Neuronal stem cell (in vitro differentiated cells): ENCODE results near the gene C2CD3.

Source experiments
- DNase-seq: peaks from one replicate; pipeline ENCODE4 v3.0.0-alpha.2; 2013; ENCODE audit warnings: low spot score
- H2AFZ ChIP-seq: one replicate; pipeline ENCODE4 v1.6.1; 2013; ENCODE audit warnings: mild to moderate bottlenecking, low read length, inconsistent platforms
- H2AK5ac ChIP-seq: 2 replicates; pipeline ENCODE4 v1.6.1; 2013; ENCODE audit warnings: low read depth, mild to moderate bottlenecking, inconsistent platforms, low read length, moderate library complexity, mixed read lengths
- H2BK120ac ChIP-seq: 2 replicates; pipeline ENCODE4 v1.6.1; 2013; ENCODE audit warnings: low read depth, mild to moderate bottlenecking, inconsistent platforms, low read length, moderate library complexity, mixed read lengths
- H2BK12ac ChIP-seq: one replicate; pipeline ENCODE4 v1.6.1; 2013; ENCODE audit warnings: low read length, inconsistent platforms
- H2BK15ac ChIP-seq: 2 replicates; pipeline ENCODE4 v1.6.1; 2013; ENCODE audit warnings: mild to moderate bottlenecking, low read length, inconsistent platforms, mixed read lengths
- H2BK5ac ChIP-seq: one replicate; pipeline ENCODE4 v1.6.1; 2013; ENCODE audit warnings: inconsistent platforms, mild to moderate bottlenecking, low read length, moderate library complexity
- H3K14ac ChIP-seq: one replicate; pipeline ENCODE4 v1.6.1; 2013; ENCODE audit warnings: low read length, inconsistent platforms
- H3K18ac ChIP-seq: 2 replicates; pipeline ENCODE4 v1.6.1; 2013; ENCODE audit warnings: low read length, inconsistent platforms
- H3K23ac ChIP-seq: 2 replicates; pipeline ENCODE4 v1.6.1; 2013; ENCODE audit warnings: low read depth, mild to moderate bottlenecking, mixed read lengths, low read length, inconsistent platforms; ENCODE audit not compliant: poor library complexity
- H3K27ac ChIP-seq: replicated peaks from 3 replicates; pipeline ENCODE4 v1.5.1; 2013; ENCODE audit warnings: low read length, inconsistent platforms
- H3K27me3 ChIP-seq, 3 experiments: 2 replicates each; pipeline ENCODE4 v1.6.1; 2013; ENCODE audit warnings: low read length in 3 of 3, mild to moderate bottlenecking in 2 of 3, inconsistent platforms in 1 of 3, low read depth in 1 of 3, mixed read lengths in 1 of 3, moderate library complexity in 1 of 3; ENCODE audit not compliant: control insufficient read depth in 3 of 3, insufficient read depth in 3 of 3
- H3K36me3 ChIP-seq, 2 donors: replicated peaks in 1 of 2; 2 replicates each; pipeline ENCODE4 v1.6.1; 2013; ENCODE audit warnings: low read length in 2 of 2; ENCODE audit not compliant: control insufficient read depth in 2 of 2, insufficient read depth in 2 of 2
- H3K4ac ChIP-seq: 2 replicates; pipeline ENCODE4 v1.6.1; 2013; ENCODE audit warnings: inconsistent platforms, mild to moderate bottlenecking, low read length, moderate library complexity
- H3K4me1 ChIP-seq, 2 donors: 1 replicate in 1 of 2; 2 replicates in 1 of 2; pipeline ENCODE4 v1.6.1; 2013; ENCODE audit warnings: low read length in 2 of 2, low read depth in 1 of 2; ENCODE audit not compliant: control insufficient read depth in 2 of 2, insufficient read depth in 1 of 2
- H3K4me2 ChIP-seq: one replicate; pipeline ENCODE4 v1.6.1; 2013; ENCODE audit warnings: mild to moderate bottlenecking, low read length, inconsistent platforms; ENCODE audit not compliant: insufficient read depth, poor library complexity, severe bottlenecking
- H3K4me3 ChIP-seq, 2 donors: 2 replicates each; pipeline ENCODE4 v1.5.1; 2013; ENCODE audit warnings: low read length in 2 of 2, mild to moderate bottlenecking in 2 of 2, inconsistent platforms in 1 of 2, moderate library complexity in 1 of 2
- H3K79me1 ChIP-seq: one replicate; pipeline ENCODE4 v1.6.1; 2013; ENCODE audit warnings: low read depth, mild to moderate bottlenecking, inconsistent platforms, low read length, moderate library complexity
- H3K9ac ChIP-seq: one replicate; pipeline ENCODE4 v1.6.1; 2013; ENCODE audit warnings: mild to moderate bottlenecking, low read depth, low read length, inconsistent platforms; ENCODE audit not compliant: poor library complexity
- H3K9me3 ChIP-seq, 2 donors: replicated peaks in 1 of 2; 2 replicates each; pipeline versions ENCODE3 to v1.6.1; 2013; ENCODE audit warnings: low read length in 2 of 2, mild to moderate bottlenecking in 2 of 2, inconsistent platforms in 1 of 2, low read depth in 1 of 2, mixed read lengths in 1 of 2, moderate library complexity in 1 of 2; ENCODE audit not compliant: control insufficient read depth in 2 of 2, insufficient read depth in 1 of 2
- H4K8ac ChIP-seq: one replicate; pipeline ENCODE4 v1.6.1; 2013; ENCODE audit warnings: low read depth, mild to moderate bottlenecking, inconsistent platforms, low read length, moderate library complexity
- H4K91ac ChIP-seq: one replicate; pipeline ENCODE4 v1.6.1; 2013; ENCODE audit warnings: low read length, low read depth, mild to moderate bottlenecking, inconsistent platforms; ENCODE audit not compliant: poor library complexity
- WGBS, 2 donors: extraction: QIAGEN DNeasy Blood & Tissue Kit; methylation state at CpG; one replicate each; pipeline ENCODE4 v1.1.7; 2013; ENCODE audit warnings: missing lambda C conversion rate in 2 of 2, mixed read lengths in 1 of 2; ENCODE audit not compliant: insufficient read length in 2 of 2, insufficient replicate concordance in 1 of 2; ENCODE audit errors: extremely low coverage in 2 of 2; 5-methylcytosine and 5-hydroxymethylcytosine counted together

The C2CD3 gene

GRCh38 chr11:74203966-74204365, 33.2 kb upstream of the C2CD3 start:
- Histone ChIP-seq H4K8ac (no peak overlapping the region), H2BK12ac (no peak overlapping the region), H2AK5ac (no peak overlapping the region), H3K4ac (no peak overlapping the region), H3K23ac (no peak overlapping the region), H3K4me2 (no peak overlapping the region), H3K9ac (no peak overlapping the region), H2BK120ac (no peak overlapping the region), H3K79me1 (no peaks in the 10 kb centered on the region), H3K4me3 (no peak overlapping the region), H3K27ac (no peak overlapping the region), H3K4me1 (no peaks in the 10 kb centered on the region), H3K27me3 (no peaks in the 10 kb centered on the region), H3K14ac (no peak overlapping the region), H2AFZ (no peak overlapping the region), H3K18ac (no peak overlapping the region), H2BK15ac (no peak overlapping the region), H4K91ac (no peak overlapping the region), H3K9me3 (peaks cover 0 to 3% of the 10 kb centered on the region in 2 donors), H2BK5ac (no peak overlapping the region), H3K36me3 (peaks cover 3 to 52% of the 10 kb centered on the region in 2 donors)
- no CpG with 5 or more reads among the region's 2 CpGs for WGBS, 2 donors
- no peak for DNase-seq

GRCh38 chr11:74196781-74197486, 26.1 kb upstream of the C2CD3 start:
- Histone ChIP-seq H3K79me1 (no peaks in the 10 kb centered on the region), H4K8ac (no peak overlapping the region), H2BK12ac (no peak overlapping the region), H3K4me3 (no peak overlapping the region), H2BK5ac (no peak overlapping the region), H3K4ac (no peak overlapping the region), H4K91ac (no peak overlapping the region), H2AFZ (no peak overlapping the region), H3K23ac (no peak overlapping the region), H3K14ac (no peak overlapping the region), H2BK120ac (no peak overlapping the region), H3K9me3 (peaks cover 0 to 15% of the 10 kb centered on the region in 2 donors), H2AK5ac (no peak overlapping the region), H3K36me3 (no peaks in the 10 kb centered on the region), H3K27ac (no peak overlapping the region), H3K4me2 (no peak overlapping the region), H3K18ac (no peak overlapping the region), H3K9ac (no peak overlapping the region), H3K27me3 (no peaks in the 10 kb centered on the region), H3K4me1 (no peaks in the 10 kb centered on the region), H2BK15ac (no peak overlapping the region)
- no CpG with 5 or more reads among the region's 2 CpGs for WGBS, 2 donors
- DNase-seq = no peak

- Histone ChIP-seq H2BK12ac (no peak overlapping the region), H2BK15ac (no peak overlapping the region), H2AFZ (no peak overlapping the region), H3K4me3 (no peak overlapping the region), H4K8ac (no peak overlapping the region), H3K14ac (no peak overlapping the region), H3K4me2 (no peak overlapping the region), H3K79me1 (no peaks in the 10 kb centered on the region), H3K9me3 (peaks cover 2 to 15% of the 10 kb centered on the region in 2 donors), H2BK5ac (no peak overlapping the region), H3K4ac (no peak overlapping the region), H3K23ac (no peak overlapping the region), H4K91ac (no peak overlapping the region), H3K4me1 (no peaks in the 10 kb centered on the region), H2BK120ac (no peak overlapping the region), H2AK5ac (no peak overlapping the region), H3K27me3 (no peaks in the 10 kb centered on the region), H3K27ac (no peak overlapping the region), H3K18ac (no peak overlapping the region), H3K9ac (no peak overlapping the region), H3K36me3 (peaks cover 0 to 9% of the 10 kb centered on the region in 2 donors)
- DNase-seq = no peak
These were observed 25.0 kb upstream of the C2CD3 start for GRCh38 chr11:74195828-74196227.

GRCh38 chr11:74185695-74186094, 14.9 kb upstream of the C2CD3 start:
- no peak overlapping the region for H3K27ac ChIP-seq
- no CpG with 5 or more reads among the region's 2 CpGs for WGBS, 2 donors

More at GRCh38 chr11:74185695-74186094, 14.9 kb upstream of the C2CD3 start:
- Histone ChIP-seq H2BK120ac (no peak overlapping the region), H3K4me3 (no peak overlapping the region), H3K9me3 (no peaks in the 10 kb centered on the region), H3K27me3 (no peaks in the 10 kb centered on the region), H4K91ac (no peak overlapping the region), H2AFZ (no peak overlapping the region), H3K4ac (no peak overlapping the region), H2BK15ac (no peak overlapping the region), H3K4me2 (no peak overlapping the region), H3K14ac (no peak overlapping the region), H2BK12ac (no peak overlapping the region), H2AK5ac (no peak overlapping the region), H3K4me1 (no peaks in the 10 kb centered on the region), H4K8ac (no peak overlapping the region), H3K18ac (no peak overlapping the region), H2BK5ac (no peak overlapping the region), H3K79me1 (no peaks in the 10 kb centered on the region), H3K9ac (no peak overlapping the region), H3K23ac (no peak overlapping the region), H3K36me3 (peaks cover 4 to 28% of the 10 kb centered on the region in 2 donors)
- no peak for DNase-seq
